GM12892 (cell line): ENCODE data around the gene PLPP1.

ENCODE experiments used
- POLR2A ChIP-seq: IDR thresholded peaks from 2 replicates; pipeline ENCODE4 v1.6.1; 2011; ENCODE audit warnings: low read depth, low read length, control low read depth
- POLR2AphosphoS5 ChIP-seq: IDR thresholded peaks from 2 replicates; pipeline ENCODE4 v1.6.1; 2011; ENCODE audit warnings: low read depth, low read length, control low read depth

DNA sequence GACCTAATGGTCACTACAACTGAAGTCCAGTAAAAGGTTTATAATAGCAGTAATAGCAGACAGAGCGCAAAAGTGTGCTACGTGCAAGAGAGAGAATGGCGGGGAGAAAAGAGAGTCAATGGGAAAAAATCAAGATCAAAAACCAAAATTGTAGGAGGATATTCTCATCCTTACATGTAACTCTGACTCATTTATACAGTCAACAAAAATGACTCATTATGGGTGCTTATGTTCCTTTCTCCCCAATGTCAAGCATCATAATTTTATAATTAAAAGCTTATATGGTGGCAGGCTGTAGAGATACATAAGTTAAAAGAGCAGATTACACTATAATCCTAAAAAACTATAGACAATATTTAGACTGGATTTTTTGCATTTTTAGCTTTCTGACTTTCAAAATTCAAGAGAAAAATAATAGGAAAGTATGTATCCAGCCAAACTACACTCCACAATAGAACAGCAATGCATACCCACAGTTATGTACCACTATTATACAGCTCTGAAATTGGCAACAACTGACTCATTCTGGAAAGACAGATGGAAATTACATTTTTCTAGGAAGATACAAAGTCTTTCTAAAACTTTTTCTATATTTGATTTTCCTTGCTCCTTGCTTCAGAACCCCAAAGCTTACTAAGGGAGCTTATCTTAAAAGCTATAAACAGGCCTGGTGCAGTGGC is 78.4 kb downstream of the PLPP1 start:
- no peak for TF ChIP-seq POLR2A
- TF ChIP-seq POLR2AphosphoS5 = no peak
